MCF 10A (cell line): ENCODE data around the gene TRIM72. TPM values are rescaled to one million over a fixed set of nuclear protein-coding genes. Genes with fewer than 3 reads are reported as not detected.

ENCODE experiments used
- BruUV-seq: library from RNA; stranded (reverse); fragments of 400-500 nt; replicated peaks from 2 replicates; lab custom pipeline; 2021; lab: Mats Ljungman, UMichigan
- CTCF ChIA-PET: fragments of 300-600 bp; sonication (Branson Sonifier 250); formaldehyde crosslinking; extraction: SDS; loops from one replicate; lab custom pipeline; 2021; ENCODE audit warnings: antibody characterized with exemption, inconsistent platforms; lab: Yijun Ruan, JAX
- POLR2A ChIA-PET: fragments of 300-600, 350-650 bp; sonication (Branson Sonifier 250); formaldehyde crosslinking; extraction: SDS; loops from one replicate; lab custom pipeline; 2020; ENCODE audit warnings: antibody characterized with exemption, inconsistent platforms; lab: Yijun Ruan, JAX
- DNase-seq: peaks from one replicate; pipeline ENCODE4 v3.0.0-alpha.2; 2018; ENCODE audit not compliant: unreplicated experiment
- H3K27ac Mint-ChIP-seq: one replicate; pipeline ENCODE4 v1.8.0; 2022; ENCODE audit warnings: mild to moderate bottlenecking, low read depth, mixed read lengths; ENCODE audit not compliant: unreplicated experiment
- H3K27me3 Mint-ChIP-seq: one replicate; pipeline ENCODE4 v1.8.0; 2022; ENCODE audit warnings: mixed read lengths; ENCODE audit not compliant: insufficient read depth, unreplicated experiment
- H3K36me3 Mint-ChIP-seq: one replicate; pipeline ENCODE4 v1.8.0; 2022; ENCODE audit warnings: mild to moderate bottlenecking, moderate library complexity, mixed read lengths; ENCODE audit not compliant: insufficient read depth, unreplicated experiment
- H3K4me1 Mint-ChIP-seq: one replicate; pipeline ENCODE4 v1.8.0; 2022; ENCODE audit warnings: mixed read lengths; ENCODE audit not compliant: insufficient read depth, unreplicated experiment
- H3K4me3 Mint-ChIP-seq: one replicate; pipeline ENCODE4 v1.8.0; 2022; ENCODE audit warnings: mild to moderate bottlenecking, moderate library complexity, mixed read lengths; ENCODE audit not compliant: unreplicated experiment
- H3K9me3 Mint-ChIP-seq: one replicate; pipeline ENCODE4 v1.8.0; 2022; ENCODE audit warnings: mixed read lengths; ENCODE audit not compliant: unreplicated experiment
- CTCF ChIP-seq: fragments of 200-600 bp; IDR thresholded peaks from one replicate; pipeline ENCODE4 v1.8.0; 2022; ENCODE audit warnings: antibody characterized with exemption, mild to moderate bottlenecking; ENCODE audit not compliant: unreplicated experiment
- intact Hi-C: fragments of 100-400 bp; cut with micrococcal nuclease; formaldehyde crosslinking; loops from 2 replicates; pipeline ENCODE4 v1.14.1; 2022
- total RNA-seq: library from RNA; stranded (reverse); gene quantifications from 2 replicates; pipeline ENCODE4 v1.2.3, GENCODE V29; 2022

Gene TRIM72
- total RNA-seq, 1 experiment from 2014 or later, result not detected

GRCh38 chr16:31273187-31273586 is 59.3 kb downstream of the TRIM72 start:
- Mint-ChIP-seq H3K9me3 (no peaks in the 10 kb centered on the region), H3K27me3 (no peaks in the 10 kb centered on the region), H3K4me3 (no peak overlapping the region), H3K36me3 (no peaks in the 10 kb centered on the region), H3K4me1 (peaks cover 29% of the 10 kb centered on the region), H3K27ac (peak overlapping the region; percentile 92)
- TF ChIP-seq CTCF, result no peak
- ChIA-PET POLR2A (interaction anchor here (0.6 to 4.4 kb wide), 8 partner anchors 11 to 199 kb away, joined by 3 to 17 read pairs (median 5); partner anchors contain the start of genes FUS, KAT8, ZNF646 and ZNF668), CTCF (interaction anchor here (0.6 to 1.2 kb wide), 4 partner anchors 9 to 909 kb away, joined by 3 to 5 read pairs (median 4); no protein-coding TSS in a partner anchor)
- no TSS peak for BruUV-seq
- intact Hi-C loops, result no loop called here
- no peak for DNase-seq

GRCh38 chr16:31273676-31274075 is 59.8 kb downstream of the TRIM72 start:
- intact Hi-C loops, result no loop called here
- peak; percentile 87 for DNase-seq
- no peaks in the 10 kb centered on the region for H3K27me3 Mint-ChIP-seq
- H3K4me3 Mint-ChIP-seq, result no peak overlapping the region
- H3K36me3 Mint-ChIP-seq, result no peaks in the 10 kb centered on the region
- no peak for TF ChIP-seq CTCF
- no TSS peak for BruUV-seq
- ChIA-PET POLR2A (interaction anchor here (0.6 to 4.4 kb wide), 8 partner anchors 11 to 200 kb away, joined by 3 to 17 read pairs (median 5); partner anchors contain the start of genes FUS, KAT8, ZNF646 and ZNF668), CTCF (interaction anchor here (0.6 to 1.2 kb wide), 8 partner anchors 9 to 909 kb away, joined by 3 to 5 read pairs (median 3); no protein-coding TSS in a partner anchor)
- H3K4me1 Mint-ChIP-seq, result peaks cover 29% of the 10 kb centered on the region
- H3K9me3 Mint-ChIP-seq, result no peaks in the 10 kb centered on the region
- peak overlapping the region; percentile 92 for H3K27ac Mint-ChIP-seq

GRCh38 chr16:31274831-31275816 is 61.2 kb downstream of the TRIM72 start:
- no peaks in the 10 kb centered on the region for H3K36me3 Mint-ChIP-seq
- H3K27ac Mint-ChIP-seq, result peak overlapping the region; percentile 59
- peak; percentile 92 for DNase-seq
- no peak for TF ChIP-seq CTCF
- no TSS peak for BruUV-seq
- peaks cover 25% of the 10 kb centered on the region for H3K4me1 Mint-ChIP-seq
- intact Hi-C loops, result no loop called here
- no peaks in the 10 kb centered on the region for H3K27me3 Mint-ChIP-seq
- ChIA-PET CTCF (interaction anchor here (0.6 to 0.8 kb wide), 3 partner anchors 25 to 68 kb away, joined by 3 to 5 read pairs (median 3); no protein-coding TSS in a partner anchor), POLR2A (interaction anchor here (4.4 kb wide), 1 partner anchor 95 kb away, joined by 17 read pairs; the partner anchor contains the start of gene FUS)
- H3K9me3 Mint-ChIP-seq, result no peaks in the 10 kb centered on the region
- no peak overlapping the region for H3K4me3 Mint-ChIP-seq

- H3K27ac Mint-ChIP-seq, result no peak overlapping the region
- CTCF ChIA-PET, result interaction anchor here (0.6 to 1.3 kb wide), 3 partner anchors 93 to 184 kb away, joined by 3 to 5 read pairs (median 4); no protein-coding TSS in a partner anchor
- POLR2A ChIA-PET, result interaction anchor here (0.6 to 4.4 kb wide), 3 partner anchors 13 to 97 kb away, joined by 3 to 17 read pairs (median 4); partner anchors contain the start of gene FUS
- H3K9me3 Mint-ChIP-seq, result no peaks in the 10 kb centered on the region
- peaks cover 4% of the 10 kb centered on the region for H3K27me3 Mint-ChIP-seq
- no peaks in the 10 kb centered on the region for H3K36me3 Mint-ChIP-seq
- TF ChIP-seq CTCF, result no peak
- no peak for DNase-seq
- no peak overlapping the region for H3K4me3 Mint-ChIP-seq
- BruUV-seq, result no TSS peak
- peaks cover 23% of the 10 kb centered on the region for H3K4me1 Mint-ChIP-seq
- intact Hi-C loops, result no loop called here
Measured at GRCh38 chr16:31276600-31276999, 62.7 kb downstream of the TRIM72 start.
